Ishikawa (cell line): ENCODE data around the gene FAM90A1.
"Not testable (repeated sequence)": the region's sequence is repeated elsewhere in the genome, so short reads cannot be mapped to it uniquely, and the experiment has no call there.

Experiments used
- NFIC ChIP-seq: IDR thresholded peaks from 2 replicates; pipeline ENCODE4 v1.6.1; 2012
- RAD21 ChIP-seq: IDR thresholded peaks from 2 replicates; pipeline ENCODE4 v1.6.1; 2012; ENCODE audit warnings: low read depth
- REST ChIP-seq: IDR thresholded peaks from 2 replicates; pipeline ENCODE4 v1.6.1; 2012; ENCODE audit warnings: low read depth, mild to moderate bottlenecking
- TEAD4 ChIP-seq: IDR thresholded peaks from 2 replicates; pipeline ENCODE4 v1.6.1; 2012
- YY1 ChIP-seq: IDR thresholded peaks from 2 replicates; pipeline ENCODE4 v1.6.1; 2012; ENCODE audit warnings: low read depth

GRCh38 chr12:8241917-8242621, 14.7 kb upstream of the FAM90A1 start:
- not testable (repeated sequence) for TF ChIP-seq YY1, RAD21, REST, TEAD4, NFIC
